NCI-H82 (cell line): Measurements from ENCODE around the gene STX2.

ENCODE experiments used
- DNase-seq: peaks from one replicate; lab custom pipeline; 2025; lab: John Stamatoyannopoulos, UW

The STX2 gene

GRCh38 chr12:130831246-130831645 lies 7.8 kb downstream of the STX2 start:
- DNase-seq = peak; percentile 55

- no peak for DNase-seq
Observed at GRCh38 chr12:130830246-130830551, 8.9 kb downstream of the STX2 start.

GRCh38 chr12:130829391-130830245 lies 9.4 kb downstream of the STX2 start:
- no peak for DNase-seq

GRCh38 chr12:130828895-130829294 lies 10.2 kb downstream of the STX2 start:
- no peak for DNase-seq

GRCh38 chr12:130827432-130827831 lies 11.6 kb downstream of the STX2 start:
- no peak for DNase-seq

GRCh38 chr12:130826151-130826801 lies 12.8 kb downstream of the STX2 start:
- peak; percentile 60 for DNase-seq

GRCh38 chr12:130825771-130826150 lies 13.3 kb downstream of the STX2 start:
- DNase-seq = no peak

GRCh38 chr12:130819681-130820080 lies 19.4 kb downstream of the STX2 start:
- DNase-seq = no peak

GRCh38 chr12:130818635-130819576 lies 20.1 kb downstream of the STX2 start:
- DNase-seq = no peak

- DNase-seq = no peak
Observed at GRCh38 chr12:130818272-130818634, 20.8 kb downstream of the STX2 start.

GRCh38 chr12:130817804-130818203 lies 21.2 kb downstream of the STX2 start:
- no peak for DNase-seq

- DNase-seq = no peak
Observed at GRCh38 chr12:130816097-130816496, 23.0 kb downstream of the STX2 start.

- DNase-seq = no peak
Observed at GRCh38 chr12:130815028-130815741, 23.9 kb downstream of the STX2 start.

GRCh38 chr12:130813949-130814348 lies 25.1 kb downstream of the STX2 start:
- no peak for DNase-seq

- DNase-seq = no peak
Observed at GRCh38 chr12:130813436-130813835, 25.6 kb downstream of the STX2 start.

- no peak for DNase-seq
Observed at GRCh38 chr12:130809791-130810190, 29.3 kb downstream of the STX2 start.

- DNase-seq = no peak
Observed at GRCh38 chr12:130807309-130807708, 31.7 kb downstream of the STX2 start.

- no peak for DNase-seq
Observed at GRCh38 chr12:130806574-130806973, 32.5 kb downstream of the STX2 start.

- DNase-seq = no peak
Observed at GRCh38 chr12:130805635-130806034, 33.4 kb downstream of the STX2 start.

- no peak for DNase-seq
Observed at GRCh38 chr12:130804216-130804615, 34.8 kb downstream of the STX2 start.

- no peak for DNase-seq
Observed at GRCh38 chr12:130803702-130804101, 35.3 kb downstream of the STX2 start.

GRCh38 chr12:130800312-130800711 lies 38.7 kb downstream of the STX2 start:
- DNase-seq = no peak
